NCI-H226 (cell line): ENCODE results near the gene SLC41A2.

Experiments used
- DNase-seq: peaks from one replicate; pipeline ENCODE4 v3.0.0-alpha.2; 2015

Gene SLC41A2

GRCh38 chr12:104928036-104928745 lies 29.9 kb downstream of the SLC41A2 start:
- DNase-seq, result no peak

GRCh38 chr12:104925501-104925900 lies 32.6 kb downstream of the SLC41A2 start:
- DNase-seq, result no peak

GRCh38 chr12:104921340-104921739 lies 36.8 kb downstream of the SLC41A2 start:
- DNase-seq, result no peak

- no peak for DNase-seq
These were observed 46.1 kb downstream of the SLC41A2 start for GRCh38 chr12:104911942-104912341.

- peak; percentile 23 for DNase-seq
These were observed 47.8 kb downstream of the SLC41A2 start for GRCh38 chr12:104910196-104910840.

- peak; percentile 59 for DNase-seq
These were observed 48.3 kb downstream of the SLC41A2 start for GRCh38 chr12:104909761-104910160.
